Lower lobe of right lung (tissue), 2 donors: ENCODE results near the gene GAR1. TPM values are rescaled to one million over a fixed set of nuclear protein-coding genes. Genes with fewer than 3 reads are reported as not detected.

Source experiments
- ATAC-seq, 2 donors: fragments of 200-7000 bp; cut with Tn5 transposase; one replicate each; pipeline ENCODE4 v1.9.1; 2020 to 2022; ENCODE audit warnings: mild to moderate bottlenecking in 2 of 2, moderate library complexity in 2 of 2
- DNase-seq: peaks from one replicate; pipeline ENCODE4 v3.0.0-alpha.2; 2020
- H3K27ac ChIP-seq: fragments of 200-600 bp; one replicate; pipeline ENCODE4 v1.8.0; 2022
- H3K27me3 ChIP-seq: fragments of 200-600 bp; one replicate; pipeline ENCODE4 v1.8.0; 2022; ENCODE audit warnings: low read depth
- H3K36me3 ChIP-seq: fragments of 200-600 bp; one replicate; pipeline ENCODE4 v1.8.0; 2022; ENCODE audit warnings: mild to moderate bottlenecking
- H3K4me1 ChIP-seq: fragments of 200-600 bp; one replicate; pipeline ENCODE4 v1.8.0; 2022
- H3K4me3 ChIP-seq: fragments of 200-600 bp; one replicate; pipeline ENCODE4 v1.8.0; 2022; ENCODE audit warnings: mild to moderate bottlenecking
- H3K9me3 ChIP-seq: fragments of 200-600 bp; one replicate; pipeline ENCODE4 v1.8.0; 2022
- CTCF ChIP-seq: fragments of 200-600 bp; IDR thresholded peaks from one replicate; pipeline ENCODE4 v1.8.0; 2022; ENCODE audit warnings: antibody characterized with exemption, mild to moderate bottlenecking
- intact Hi-C: fragments of 100-400 bp; cut with DNase I; formaldehyde crosslinking; loops from one replicate; pipeline ENCODE4 v1.11.0; 2022
- total RNA-seq: library from RNA; stranded (reverse); fragmentation: NEBNext Ultra II Directional; extraction: Animal tissue kit (Norgen Biotek cat#: 25700); gene quantifications from one replicate; pipeline ENCODE4 v1.2.1, GENCODE V29; 2021
- donor health status: DM: no; HTN: yes; CAD: no; lungs with severe emphysema.

GAR1 gene
- total RNA-seq, 1 donor from 2014 or later: 10.0 TPM

GRCh38 chr4:109873791-109874514 lies 58.4 kb downstream of the GAR1 start:
- no peak for ATAC-seq
- no peak overlapping the region for H3K27ac ChIP-seq
- no peak for TF ChIP-seq CTCF
- H3K4me1 ChIP-seq: no peaks in the 10 kb centered on the region
- no peaks in the 10 kb centered on the region for H3K36me3 ChIP-seq
- H3K4me3 ChIP-seq: no peak overlapping the region
- no peak for DNase-seq
- intact Hi-C loops: no loop called here
- no peaks in the 10 kb centered on the region for H3K9me3 ChIP-seq
- peaks cover under 1% of the 10 kb centered on the region for H3K27me3 ChIP-seq

Other genes with a start within 250 kb of the GAR1 start
- 22.5 TPM for gene CASP6, start 112.3 kb upstream of the GAR1 start, total RNA-seq
- 32.0 TPM for gene PLA2G12A, start 85.7 kb upstream of the GAR1 start, total RNA-seq
- 54.8 TPM for gene CFI, start 13.8 kb upstream of the GAR1 start, total RNA-seq
- not detected for gene RRH, start 12.2 kb downstream of the GAR1 start, total RNA-seq
- gene LRIT3, start 32.3 kb downstream of the GAR1 start, total RNA-seq: 0.12 TPM
- gene EGF, start 97.1 kb downstream of the GAR1 start, total RNA-seq: 3.5 TPM